K562 (cell line): ENCODE results near the gene LMOD1. TPM values are rescaled to one million over a fixed set of nuclear protein-coding genes. Genes with fewer than 3 reads are reported as not detected.

Experiments used
- CSDE1 ChIP-seq, 2 experiments: fragments of 450-650 bp; IDR thresholded peaks; 2 replicates each; pipeline ENCODE4 v1.6.1; 2016; ENCODE audit warnings: mild to moderate bottlenecking in 1 of 2
- CTBP1 ChIP-seq: fragments of 450-650 bp; IDR thresholded peaks from 2 replicates; pipeline ENCODE4 v1.6.1; 2016; ENCODE audit warnings: borderline replicate concordance
- GABPA ChIP-seq: fragments of 200-800 bp; sonication (Bioruptor generic); conservative IDR thresholded peaks from 2 replicates; pipeline ENCODE4 v1.6.1; 2016; ENCODE audit warnings: low read depth, missing genetic modification characterization, missing compliant biosample characterization
- HDGF ChIP-seq: fragments of 450-650 bp; IDR thresholded peaks from 2 replicates; pipeline ENCODE4 v1.6.1; 2016
- JUNB ChIP-seq: fragments of 450-650 bp; formaldehyde crosslinking; conservative IDR thresholded peaks from 2 replicates; pipeline ENCODE4 v1.4.0; 2020; ENCODE audit warnings: mild to moderate bottlenecking
- MYNN ChIP-seq, 2 experiments: sonication (generic); formaldehyde crosslinking in 1 of 2; IDR thresholded peaks; 2 replicates each; pipeline versions ENCODE4 v1.5.0 to v1.6.1; 2016 to 2020; ENCODE audit warnings: antibody characterized with exemption in 1 of 2, missing genetic modification reagents in 1 of 2
- OTX1 ChIP-seq: fragments of 450-650 bp; formaldehyde crosslinking; IDR thresholded peaks from 2 replicates; pipeline ENCODE4 v1.4.0; 2022; ENCODE audit warnings: mild to moderate bottlenecking
- SMARCA4 ChIP-seq: fragments of 450-650 bp; IDR thresholded peaks from 2 replicates; pipeline ENCODE4 v1.6.1; 2016
- STAG1 ChIP-seq: sonication (generic); formaldehyde crosslinking; IDR thresholded peaks from 2 replicates; pipeline ENCODE4 v1.5.0; 2020; ENCODE audit warnings: missing genetic modification reagents, borderline replicate concordance
- polyA plus RNA-seq, 8 experiments: library from polyadenylated mRNA; depleted of rRNA in 4 of 8; stranded (reverse) in 5 of 8; unstranded in 3 of 8; fragments of >200 nt; fragmentation: Nextera tagmentation in 2 of 8; fragmentation: Illumina TruSeq in 1 of 8; extraction: Ambion mirVana in 2 of 8; extraction: Trizol in 1 of 8; gene quantifications; 2 replicates each; pipeline versions ENCODE4 v1.2.1 to v1.2.3, GENCODE V29; 2011 to 2014; ENCODE audit warnings: inconsistent platforms in 1 of 8, missing spikeins in 1 of 8
- total RNA-seq, 7 experiments: library from RNA; depleted of rRNA in 6 of 7; stranded (reverse); fragments of >200 nt in 6 of 7; fragmentation: Illumina TruSeq in 2 of 7; extraction: Trizol in 2 of 7; gene quantifications; 2 replicates each; pipeline versions ENCODE4 v1.2.1 to v1.2.3, GENCODE V29; 2011 to 2021; ENCODE audit warnings: low replicate concordance in 1 of 7
- TF ChIP-seq, protein P1 (sequence below): fragments of 450-650 bp; formaldehyde crosslinking; IDR thresholded peaks from 2 replicates; pipeline ENCODE4 v1.4.0; 2022; ENCODE audit warnings: missing genetic modification characterization
- TF ChIP-seq, protein P2 (sequence below): sonication (generic); formaldehyde crosslinking; IDR thresholded peaks from 2 replicates; pipeline ENCODE4 v1.8.0; 2022; ENCODE audit warnings: mild to moderate bottlenecking, missing genetic modification reagents
- TF ChIP-seq, protein P3 (sequence below): fragments of 250-450 bp; sonication (Bioruptor Pico); IDR thresholded peaks from 2 replicates; pipeline ENCODE4 v1.4.0; 2020; ENCODE audit warnings: mild to moderate bottlenecking, moderate library complexity
- TF ChIP-seq, protein P4 (sequence below), 3 experiments: fragments of 200-800 bp in 1 of 3; fragments of 250-450 bp in 1 of 3; fragments of 450-650 bp in 1 of 3; sonication (Bioruptor Pico) in 1 of 3; sonication (Bioruptor generic) in 1 of 3; formaldehyde crosslinking in 1 of 3; IDR thresholded peaks; 2 replicates each; pipeline versions ENCODE4 v1.6.1 to v1.8.0; 2016 to 2022; ENCODE audit warnings: mild to moderate bottlenecking in 2 of 3, missing genetic modification characterization in 2 of 3, missing compliant biosample characterization in 1 of 3, moderate library complexity in 1 of 3

The LMOD1 gene
- total and polyA plus RNA-seq, 9 of the 15 experiments (the other 6 are each of a cell fraction or from before 2014, with no cell fraction given), result 0.03 to 0.54 (median 0.38) TPM; not detected in 1

DNA sequence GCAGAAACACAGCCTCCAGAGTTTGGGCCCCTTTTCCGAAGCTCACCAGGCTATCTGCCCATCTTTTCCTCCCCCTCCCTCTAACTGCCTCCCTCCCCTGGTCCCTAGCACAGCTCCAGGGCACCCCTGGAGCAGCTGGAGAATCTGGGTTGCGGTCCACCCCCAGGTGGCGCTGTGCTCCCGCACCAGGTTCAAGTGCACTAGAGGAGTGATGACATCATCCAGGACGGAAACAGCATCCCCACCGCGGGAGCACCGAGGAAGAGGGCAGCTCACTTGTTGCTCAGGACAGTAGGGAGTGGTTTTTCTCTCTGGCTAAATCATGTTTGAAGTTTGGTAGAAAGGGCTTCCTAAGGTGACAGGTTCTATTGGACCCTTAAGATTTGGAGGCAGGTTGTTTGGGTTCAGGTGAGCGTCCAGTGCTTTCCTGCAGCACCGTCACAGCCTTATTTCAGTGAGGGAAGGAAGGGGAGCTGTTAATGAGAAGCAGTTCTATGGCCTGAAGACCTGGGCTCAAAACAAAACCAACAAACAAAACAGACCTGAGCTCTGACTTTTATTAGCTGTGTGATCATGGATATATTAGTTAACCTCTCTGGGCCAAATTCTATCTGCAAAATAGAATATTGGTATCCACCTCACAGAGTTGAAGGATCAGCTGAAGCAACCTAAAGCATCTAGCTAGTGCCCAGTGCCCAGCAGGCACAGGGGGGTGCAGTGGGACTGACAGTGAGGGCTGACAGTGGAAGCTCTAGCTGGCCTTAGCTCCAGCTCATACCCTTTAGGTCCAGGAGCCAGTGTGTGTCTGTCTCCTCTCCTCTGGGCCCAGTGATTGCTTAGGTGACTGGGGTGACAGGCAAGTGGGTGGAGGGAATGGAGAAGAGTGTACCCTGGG is 50.2 kb downstream of the LMOD1 start (continued):
- TF ChIP-seq STAG1 (peak; percentile 95), MYNN (IDR thresholded peaks at IDR 0.05) (peak; percentile 83; the same call in 1 of the 2 replicates), MYNN (CRISPR knock-in tag; IDR thresholded peaks at IDR 0.05) (no peak), OTX1 (CRISPR knock-in tag) (0 out of 2 replicates have a peak, but pooled peaks have one; percentile 33), CTBP1 (peak; percentile 98), SMARCA4 (peak; percentile 59; the same call in 1 of the 2 replicates), CSDE1 (IDR thresholded peaks at IDR 0.05) (peak in 1 of 2 experiments; percentile 49; a peak in 1 of 4 replicates), JUNB (CRISPR knock-in tag) (peak; percentile 89), HDGF (peak; percentile 91; the same call in 1 of the 2 replicates), GABPA (tag) (peak; percentile 46; the same call in 1 of the 2 replicates)
- TF ChIP-seq, protein P1, sequence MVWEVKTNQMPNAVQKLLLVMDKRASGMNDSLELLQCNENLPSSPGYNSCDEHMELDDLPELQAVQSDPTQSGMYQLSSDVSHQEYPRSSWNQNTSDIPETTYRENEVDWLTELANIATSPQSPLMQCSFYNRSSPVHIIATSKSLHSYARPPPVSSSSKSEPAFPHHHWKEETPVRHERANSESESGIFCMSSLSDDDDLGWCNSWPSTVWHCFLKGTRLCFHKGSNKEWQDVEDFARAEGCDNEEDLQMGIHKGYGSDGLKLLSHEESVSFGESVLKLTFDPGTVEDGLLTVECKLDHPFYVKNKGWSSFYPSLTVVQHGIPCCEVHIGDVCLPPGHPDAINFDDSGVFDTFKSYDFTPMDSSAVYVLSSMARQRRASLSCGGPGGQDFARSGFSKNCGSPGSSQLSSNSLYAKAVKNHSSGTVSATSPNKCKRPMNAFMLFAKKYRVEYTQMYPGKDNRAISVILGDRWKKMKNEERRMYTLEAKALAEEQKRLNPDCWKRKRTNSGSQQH (CRISPR knock-in tag), result 0 out of 2 replicates have a peak, but pooled peaks have one; percentile 46
- TF ChIP-seq, protein P2, sequence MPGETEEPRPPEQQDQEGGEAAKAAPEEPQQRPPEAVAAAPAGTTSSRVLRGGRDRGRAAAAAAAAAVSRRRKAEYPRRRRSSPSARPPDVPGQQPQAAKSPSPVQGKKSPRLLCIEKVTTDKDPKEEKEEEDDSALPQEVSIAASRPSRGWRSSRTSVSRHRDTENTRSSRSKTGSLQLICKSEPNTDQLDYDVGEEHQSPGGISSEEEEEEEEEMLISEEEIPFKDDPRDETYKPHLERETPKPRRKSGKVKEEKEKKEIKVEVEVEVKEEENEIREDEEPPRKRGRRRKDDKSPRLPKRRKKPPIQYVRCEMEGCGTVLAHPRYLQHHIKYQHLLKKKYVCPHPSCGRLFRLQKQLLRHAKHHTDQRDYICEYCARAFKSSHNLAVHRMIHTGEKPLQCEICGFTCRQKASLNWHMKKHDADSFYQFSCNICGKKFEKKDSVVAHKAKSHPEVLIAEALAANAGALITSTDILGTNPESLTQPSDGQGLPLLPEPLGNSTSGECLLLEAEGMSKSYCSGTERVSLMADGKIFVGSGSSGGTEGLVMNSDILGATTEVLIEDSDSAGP, result no peak
- TF ChIP-seq, protein P3, sequence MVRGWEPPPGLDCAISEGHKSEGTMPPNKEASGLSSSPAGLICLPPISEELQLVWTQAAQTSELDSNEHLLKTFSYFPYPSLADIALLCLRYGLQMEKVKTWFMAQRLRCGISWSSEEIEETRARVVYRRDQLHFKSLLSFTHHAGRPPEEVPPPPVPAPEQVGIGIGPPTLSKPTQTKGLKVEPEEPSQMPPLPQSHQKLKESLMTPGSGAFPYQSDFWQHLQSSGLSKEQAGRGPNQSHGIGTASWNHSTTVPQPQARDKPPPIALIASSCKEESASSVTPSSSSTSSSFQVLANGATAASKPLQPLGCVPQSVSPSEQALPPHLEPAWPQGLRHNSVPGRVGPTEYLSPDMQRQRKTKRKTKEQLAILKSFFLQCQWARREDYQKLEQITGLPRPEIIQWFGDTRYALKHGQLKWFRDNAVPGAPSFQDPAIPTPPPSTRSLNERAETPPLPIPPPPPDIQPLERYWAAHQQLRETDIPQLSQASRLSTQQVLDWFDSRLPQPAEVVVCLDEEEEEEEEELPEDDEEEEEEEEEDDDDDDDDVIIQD (CRISPR knock-in tag), result 0 out of 2 replicates have a peak, but pooled peaks have one; percentile 41
- TF ChIP-seq, protein P4, sequence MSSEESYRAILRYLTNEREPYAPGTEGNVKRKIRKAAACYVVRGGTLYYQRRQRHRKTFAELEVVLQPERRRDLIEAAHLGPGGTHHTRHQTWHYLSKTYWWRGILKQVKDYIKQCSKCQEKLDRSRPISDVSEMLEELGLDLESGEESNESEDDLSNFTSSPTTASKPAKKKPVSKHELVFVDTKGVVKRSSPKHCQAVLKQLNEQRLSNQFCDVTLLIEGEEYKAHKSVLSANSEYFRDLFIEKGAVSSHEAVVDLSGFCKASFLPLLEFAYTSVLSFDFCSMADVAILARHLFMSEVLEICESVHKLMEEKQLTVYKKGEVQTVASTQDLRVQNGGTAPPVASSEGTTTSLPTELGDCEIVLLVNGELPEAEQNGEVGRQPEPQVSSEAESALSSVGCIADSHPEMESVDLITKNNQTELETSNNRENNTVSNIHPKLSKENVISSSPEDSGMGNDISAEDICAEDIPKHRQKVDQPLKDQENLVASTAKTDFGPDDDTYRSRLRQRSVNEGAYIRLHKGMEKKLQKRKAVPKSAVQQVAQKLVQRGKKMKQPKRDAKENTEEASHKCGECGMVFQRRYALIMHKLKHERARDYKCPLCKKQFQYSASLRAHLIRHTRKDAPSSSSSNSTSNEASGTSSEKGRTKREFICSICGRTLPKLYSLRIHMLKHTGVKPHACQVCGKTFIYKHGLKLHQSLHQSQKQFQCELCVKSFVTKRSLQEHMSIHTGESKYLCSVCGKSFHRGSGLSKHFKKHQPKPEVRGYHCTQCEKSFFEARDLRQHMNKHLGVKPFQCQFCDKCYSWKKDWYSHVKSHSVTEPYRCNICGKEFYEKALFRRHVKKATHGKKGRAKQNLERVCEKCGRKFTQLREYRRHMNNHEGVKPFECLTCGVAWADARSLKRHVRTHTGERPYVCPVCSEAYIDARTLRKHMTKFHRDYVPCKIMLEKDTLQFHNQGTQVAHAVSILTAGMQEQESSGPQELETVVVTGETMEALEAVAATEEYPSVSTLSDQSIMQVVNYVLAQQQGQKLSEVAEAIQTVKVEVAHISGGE (CRISPR knock-in tag; IDR thresholded peaks at IDR 0.05), result 0 out of 6 replicates have a peak, but pooled peaks of 2 of the 3 experiments have one; percentile 21 to 27
